B cell (primary cell): ENCODE data around the gene ERC2.

ENCODE experiments used
- CTCF ChIP-seq: fragments of 200-600 bp; IDR thresholded peaks from one replicate; pipeline ENCODE4 v1.8.0; 2022; ENCODE audit warnings: antibody characterized with exemption, mild to moderate bottlenecking
- EZH2 ChIP-seq: IDR thresholded peaks from 2 replicates; pipeline ENCODE4 v1.6.1; 2012; ENCODE audit warnings: borderline replicate concordance, low read depth, mild to moderate bottlenecking, moderate library complexity, low read length; ENCODE audit not compliant: insufficient read depth, poor library complexity, severe bottlenecking

DNA sequence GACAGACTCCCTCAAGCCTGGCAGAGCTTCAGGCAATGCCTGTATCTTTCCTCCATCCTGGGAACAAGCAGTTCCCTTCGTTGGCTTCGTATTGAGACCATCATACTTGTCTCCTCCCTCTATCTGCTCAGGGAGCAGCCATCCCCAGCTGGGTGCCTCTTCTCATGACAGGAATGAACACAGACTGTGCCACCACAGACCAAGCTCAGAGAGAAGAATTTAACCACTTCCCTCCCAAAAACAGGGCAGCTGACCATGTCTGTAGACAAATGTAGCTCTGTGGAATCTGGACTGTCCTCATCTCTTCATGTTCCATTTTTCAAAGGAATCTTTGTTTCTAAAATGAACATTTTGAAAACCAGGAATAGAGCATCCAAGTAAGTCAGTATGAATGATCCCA, 245.4 kb downstream of the ERC2 start:
- TF ChIP-seq CTCF = no peak
- TF ChIP-seq EZH2 = no peak
